CD8-positive, alpha-beta memory T cell (primary cell): ENCODE data around the gene UQCC2. TPM values are rescaled to one million over a fixed set of nuclear protein-coding genes. Genes with fewer than 3 reads are reported as not detected.

Source experiments
- CTCF ChIA-PET: fragments of 350-600 bp; sonication (Branson Sonifier 250); formaldehyde crosslinking; loops from one replicate; lab custom pipeline; 2021; ENCODE audit warnings: antibody characterized with exemption; lab: Charles Lee
- POLR2A ChIA-PET: fragments of 350-600 bp; sonication (Branson Sonifier 250); formaldehyde crosslinking; loops from one replicate; lab custom pipeline; 2021; ENCODE audit warnings: antibody characterized with exemption; lab: Charles Lee
- DNase-seq, 5 donors: peaks; one replicate each; pipeline versions ENCODE4 v3.0.0 to v3.0.0-alpha.2; 2020 to 2022; ENCODE audit warnings: mixed read lengths in 1 of 5
- H3K27ac ChIP-seq: one replicate; pipeline ENCODE4 v1.7.0; 2013; ENCODE audit warnings: low read depth, mild to moderate bottlenecking, low read length, moderate library complexity
- H3K27me3 ChIP-seq: 2 replicates; pipeline ENCODE4 v1.7.0; 2013; ENCODE audit warnings: low read length, mild to moderate bottlenecking; ENCODE audit not compliant: insufficient read depth, poor library complexity, severe bottlenecking
- H3K36me3 ChIP-seq: 2 replicates; pipeline ENCODE4 v1.7.0; 2013; ENCODE audit warnings: mild to moderate bottlenecking, low read length, moderate library complexity; ENCODE audit not compliant: insufficient read depth
- H3K4me1 ChIP-seq: 2 replicates; pipeline ENCODE4 v1.7.0; 2013; ENCODE audit warnings: mild to moderate bottlenecking, low read length, moderate library complexity; ENCODE audit not compliant: insufficient read depth
- H3K4me3 ChIP-seq: 2 replicates; pipeline ENCODE4 v1.7.0; 2013; ENCODE audit warnings: mild to moderate bottlenecking, low read length
- H3K9me3 ChIP-seq: 2 replicates; pipeline ENCODE4 v1.7.0; 2013; ENCODE audit warnings: mild to moderate bottlenecking, low read length
- H3K27ac Mint-ChIP-seq, 8 donors: one replicate each; pipeline ENCODE4 v1.8.0; 2020 to 2021; ENCODE audit warnings: mixed read lengths in 8 of 8, mild to moderate bottlenecking in 6 of 8, inconsistent platforms in 3 of 8, moderate library complexity in 3 of 8
- H3K27me3 Mint-ChIP-seq, 2 donors: one replicate each; pipeline ENCODE4 v1.8.0; 2020 to 2021; ENCODE audit warnings: mixed read lengths in 2 of 2, mild to moderate bottlenecking in 1 of 2, moderate library complexity in 1 of 2
- H3K36me3 Mint-ChIP-seq, 3 donors: one replicate each; pipeline ENCODE4 v1.8.0; 2020 to 2021; ENCODE audit warnings: mixed read lengths in 3 of 3, inconsistent platforms in 1 of 3, mild to moderate bottlenecking in 1 of 3
- H3K4me1 Mint-ChIP-seq, 3 donors: one replicate each; pipeline ENCODE4 v1.8.0; 2020 to 2021; ENCODE audit warnings: mixed read lengths in 3 of 3, inconsistent platforms in 1 of 3, mild to moderate bottlenecking in 1 of 3
- H3K4me3 Mint-ChIP-seq, 7 donors: one replicate each; pipeline ENCODE4 v1.8.0; 2020 to 2021; ENCODE audit warnings: mixed read lengths in 7 of 7, mild to moderate bottlenecking in 6 of 7, moderate library complexity in 4 of 7, inconsistent platforms in 2 of 7
- H3K9me3 Mint-ChIP-seq, 5 donors: one replicate each; pipeline ENCODE4 v1.8.0; 2020 to 2022; ENCODE audit warnings: mixed read lengths in 5 of 5, mild to moderate bottlenecking in 3 of 5, moderate library complexity in 2 of 5, inconsistent platforms in 1 of 5
- polyA plus RNA-seq: library from polyadenylated mRNA; unstranded; fragments of 300-500 nt; fragmentation: Illumina TruSeq; gene quantifications from one replicate; pipeline ENCODE4 v1.2.3, GENCODE V29; 2021
- total RNA-seq, 2 experiments: library from RNA; stranded (reverse); gene quantifications; one replicate each; pipeline ENCODE4 v1.2.3, GENCODE V29; 2021

The UQCC2 gene
- total and polyA plus RNA-seq, 3 experiments from 2014 or later = 46.7 to 157 (median 150) TPM

- no peak overlapping the region for H3K4me3 Mint-ChIP-seq
- peaks cover 0 to 1% (median 0%) of the 10 kb centered on the region in 5 donors for H3K9me3 Mint-ChIP-seq
- Histone ChIP-seq H3K9me3 (no peaks in the 10 kb centered on the region), H3K27me3 (no peaks in the 10 kb centered on the region), H3K4me1 (peaks cover 12% of the 10 kb centered on the region), H3K27ac (no peak overlapping the region), H3K36me3 (peaks cover 33% of the 10 kb centered on the region), H3K4me3 (no peak overlapping the region)
- peaks cover 6 to 95% (median 22%) of the 10 kb centered on the region in 3 donors for H3K36me3 Mint-ChIP-seq
- H3K27me3 Mint-ChIP-seq = peaks cover 0 to 2% of the 10 kb centered on the region in 2 donors
- ChIA-PET POLR2A (no interaction called here), CTCF (no interaction called here)
- DNase-seq = no peak
- H3K4me1 Mint-ChIP-seq = peaks cover 0 to 13% (median 11%) of the 10 kb centered on the region in 3 donors
- peak overlapping the region in 3 of 8 donors; percentile 48 to 68 (median 58) for H3K27ac Mint-ChIP-seq
Observed at GRCh38 chr6:33685411-33686224, 25.9 kb downstream of the UQCC2 start.

GRCh38 chr6:33684983-33685382, 26.5 kb downstream of the UQCC2 start:
- ChIA-PET CTCF (no interaction called here), POLR2A (no interaction called here)
- no peaks in the 10 kb centered on the region for H3K27me3 ChIP-seq
- H3K27ac ChIP-seq = no peak overlapping the region
- peak overlapping the region in 1 of 8 donors; percentile 73 for H3K27ac Mint-ChIP-seq
- no peak overlapping the region for H3K4me3 ChIP-seq
- H3K9me3 ChIP-seq = no peaks in the 10 kb centered on the region
- H3K27me3 Mint-ChIP-seq = peaks cover 0 to 2% of the 10 kb centered on the region in 2 donors
- H3K36me3 Mint-ChIP-seq = peaks cover 6 to 96% (median 22%) of the 10 kb centered on the region in 3 donors
- peaks cover 0 to 13% (median 11%) of the 10 kb centered on the region in 3 donors for H3K4me1 Mint-ChIP-seq
- peaks cover 0 to 1% (median 0%) of the 10 kb centered on the region in 5 donors for H3K9me3 Mint-ChIP-seq
- peaks cover 12% of the 10 kb centered on the region for H3K4me1 ChIP-seq
- H3K4me3 Mint-ChIP-seq = no peak overlapping the region
- DNase-seq = no peak
- H3K36me3 ChIP-seq = peaks cover 28% of the 10 kb centered on the region

DNA sequence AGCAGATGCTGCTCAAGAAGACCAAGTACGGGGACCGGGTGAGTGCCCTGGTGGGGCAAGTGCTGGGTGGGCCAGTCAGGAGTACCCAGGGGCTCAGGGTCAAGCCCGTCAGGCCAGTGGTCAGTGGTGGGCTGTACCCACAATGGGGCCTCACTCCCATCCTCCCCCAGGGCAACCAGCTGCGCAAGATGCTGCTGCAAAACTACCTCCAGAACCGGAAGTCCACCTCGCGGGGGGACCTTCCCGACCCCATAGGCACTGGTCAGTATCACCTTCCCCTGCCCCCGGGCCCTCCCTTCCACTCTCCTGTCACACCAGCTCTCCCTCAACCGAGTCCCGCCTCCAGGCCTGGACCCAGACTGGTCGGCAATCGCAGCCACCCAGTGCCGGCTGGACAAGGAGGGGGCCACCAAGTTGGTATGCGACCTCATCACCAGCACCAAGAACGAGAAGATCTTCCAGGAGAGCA, 27.0 kb downstream of the UQCC2 start:
- CTCF ChIA-PET = interaction anchor here (1.5 kb wide), 1 partner anchor 16 kb away, joined by 4 read pairs; no protein-coding TSS in a partner anchor
- peak overlapping the region in 3 of 8 donors; percentile 50 to 87 (median 73) for H3K27ac Mint-ChIP-seq

DNA sequence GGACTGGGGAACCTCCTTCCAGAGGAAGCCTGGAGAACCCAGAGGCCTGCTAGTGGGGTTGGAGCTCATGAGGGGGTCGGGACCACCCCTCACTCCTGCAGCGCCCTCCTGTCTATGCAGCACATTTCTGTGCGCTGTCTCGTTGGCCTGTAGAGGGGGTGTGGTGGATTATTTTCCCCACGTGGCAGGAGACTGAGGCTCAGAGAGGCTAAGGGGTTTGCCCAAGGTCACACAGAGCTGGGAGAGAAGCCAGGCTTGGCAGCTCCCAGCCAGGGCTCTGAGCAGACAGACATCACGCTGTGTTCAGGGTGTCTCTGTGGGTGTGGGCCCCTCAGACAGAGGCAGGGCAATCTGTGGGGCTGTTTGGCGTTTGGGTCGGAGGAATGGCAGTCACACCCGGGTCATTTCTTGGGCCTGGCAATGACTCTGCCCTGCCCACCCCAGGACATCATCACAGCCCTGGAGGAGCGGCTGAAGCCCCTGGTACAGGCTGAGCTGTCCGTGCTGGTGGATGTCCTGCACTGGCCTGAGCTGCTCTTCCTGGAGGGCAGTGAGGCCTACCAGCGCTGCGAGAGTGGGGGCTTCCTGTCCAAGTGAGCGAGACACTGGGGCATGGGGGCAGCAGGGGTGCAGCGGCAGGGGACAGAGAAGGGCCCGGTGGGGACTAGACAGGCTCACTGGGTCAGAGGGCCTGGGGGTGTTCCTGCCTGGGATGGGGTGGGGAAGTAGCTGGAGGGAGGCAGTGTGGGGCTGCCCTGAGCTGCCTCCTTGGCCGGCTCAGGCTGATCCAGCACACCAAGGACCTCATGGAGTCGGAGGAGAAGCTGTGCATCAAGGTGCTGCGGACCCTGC, 27.7 kb downstream of the UQCC2 start:
- Histone ChIP-seq H3K4me1 (peaks cover 12% of the 10 kb centered on the region), H3K27me3 (no peaks in the 10 kb centered on the region), H3K27ac (no peak overlapping the region), H3K4me3 (no peak overlapping the region), H3K9me3 (no peaks in the 10 kb centered on the region), H3K36me3 (peaks cover 37% of the 10 kb centered on the region)
- Mint-ChIP-seq H3K27ac (peak overlapping the region in 7 of 8 donors; percentile 63 to 90 (median 75)), H3K4me3 (peak overlapping the region in 2 of 7 donors; percentile 45 to 54), H3K4me1 (peaks cover 0 to 13% (median 11%) of the 10 kb centered on the region in 3 donors), H3K9me3 (no peaks in the 10 kb centered on the region), H3K27me3 (no peaks in the 10 kb centered on the region), H3K36me3 (peaks cover 6 to 95% (median 15%) of the 10 kb centered on the region in 3 donors)
- no peak for DNase-seq
- POLR2A ChIA-PET = interaction anchor here (0.5 kb wide), 1 partner anchor 66 kb away, joined by 3 read pairs; no protein-coding TSS in a partner anchor
- CTCF ChIA-PET = interaction anchor here (1.5 kb wide), 1 partner anchor 17 kb away, joined by 4 read pairs; no protein-coding TSS in a partner anchor

More for the DNA sequence above, 27.0 kb downstream of the UQCC2 start:
- H3K4me1 Mint-ChIP-seq = peaks cover 0 to 13% (median 11%) of the 10 kb centered on the region in 3 donors
- Histone ChIP-seq H3K36me3 (peaks cover 33% of the 10 kb centered on the region), H3K4me1 (peaks cover 12% of the 10 kb centered on the region), H3K9me3 (no peaks in the 10 kb centered on the region), H3K4me3 (no peak overlapping the region), H3K27me3 (no peaks in the 10 kb centered on the region), H3K27ac (no peak overlapping the region)
- no peak for DNase-seq
- POLR2A ChIA-PET = no interaction called here
- H3K27me3 Mint-ChIP-seq = peaks cover 0 to 2% of the 10 kb centered on the region in 2 donors
- peaks cover 0 to 1% (median 0%) of the 10 kb centered on the region in 5 donors for H3K9me3 Mint-ChIP-seq
- H3K36me3 Mint-ChIP-seq = peaks cover 6 to 96% (median 18%) of the 10 kb centered on the region in 3 donors
- peak overlapping the region in 1 of 7 donors; percentile 54 for H3K4me3 Mint-ChIP-seq

GRCh38 chr6:33683051-33683571, 28.4 kb downstream of the UQCC2 start:
- Histone ChIP-seq H3K27ac (peak overlapping the region; percentile 31), H3K9me3 (no peaks in the 10 kb centered on the region), H3K36me3 (peaks cover 39% of the 10 kb centered on the region), H3K4me1 (peaks cover 12% of the 10 kb centered on the region), H3K4me3 (no peak overlapping the region), H3K27me3 (no peaks in the 10 kb centered on the region)
- Mint-ChIP-seq H3K4me3 (peak overlapping the region in 1 of 7 donors; percentile 45), H3K27ac (peak overlapping the region in 7 of 8 donors; percentile 66 to 90 (median 83)), H3K36me3 (peaks cover 6 to 95% (median 15%) of the 10 kb centered on the region in 3 donors), H3K9me3 (no peaks in the 10 kb centered on the region), H3K4me1 (peaks cover 0 to 13% (median 11%) of the 10 kb centered on the region in 3 donors), H3K27me3 (no peaks in the 10 kb centered on the region)
- ChIA-PET CTCF (interaction anchor here (1.5 kb wide), 1 partner anchor 18 kb away, joined by 4 read pairs; no protein-coding TSS in a partner anchor), POLR2A (interaction anchor here (0.5 kb wide), 1 partner anchor 65 kb away, joined by 3 read pairs; no protein-coding TSS in a partner anchor)
- peak in 3 of 5 donors; percentile 17 to 25 (median 20) for DNase-seq

DNA sequence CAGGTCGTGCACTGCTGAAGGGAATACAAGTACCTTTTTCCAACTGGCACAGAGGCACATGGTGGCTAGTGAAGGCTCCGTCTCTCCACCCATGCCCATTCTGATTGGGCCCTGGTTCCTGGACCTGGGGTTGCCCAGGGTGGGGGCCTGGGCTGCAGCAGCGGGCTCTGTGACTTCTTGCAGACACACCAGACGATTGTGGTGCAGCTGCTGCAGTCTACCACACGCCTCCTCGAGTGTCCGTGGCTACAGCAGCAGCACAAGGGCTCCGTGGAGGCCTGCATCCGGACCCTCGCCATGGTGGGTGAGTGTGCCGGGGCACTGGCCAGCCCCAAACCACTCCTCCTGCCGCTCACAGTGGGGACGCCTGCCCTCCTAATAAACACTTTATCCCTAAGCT, 29.2 kb downstream of the UQCC2 start:
- no peak for DNase-seq

DNA sequence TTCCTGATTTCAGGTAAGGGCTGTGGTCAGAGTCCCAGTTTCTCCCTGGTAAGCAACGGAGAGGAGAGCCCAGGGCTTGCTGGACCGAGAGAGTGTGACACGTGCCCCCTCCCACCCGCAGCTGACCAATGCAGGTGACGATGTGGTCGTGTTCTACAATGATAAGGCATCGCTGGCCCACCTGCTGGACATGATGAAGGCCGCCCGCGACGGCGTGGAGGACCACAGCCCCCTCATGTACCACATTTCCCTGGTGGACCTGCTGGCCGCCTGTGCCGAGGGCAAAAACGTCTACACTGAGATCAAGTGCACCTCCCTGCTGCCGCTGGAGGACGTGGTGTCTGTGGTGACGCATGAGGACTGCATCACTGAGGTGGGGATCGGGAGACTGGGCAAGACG, 31.7 kb downstream of the UQCC2 start:
- Mint-ChIP-seq H3K4me3 (no peak overlapping the region), H3K27ac (peak overlapping the region in 3 of 8 donors; percentile 57 to 70 (median 66)), H3K4me1 (peaks cover 0 to 16% (median 10%) of the 10 kb centered on the region in 3 donors), H3K27me3 (no peaks in the 10 kb centered on the region), H3K9me3 (no peaks in the 10 kb centered on the region), H3K36me3 (peaks cover 6 to 94% (median 15%) of the 10 kb centered on the region in 3 donors)
- Histone ChIP-seq H3K36me3 (peaks cover 26% of the 10 kb centered on the region), H3K4me1 (peaks cover 12% of the 10 kb centered on the region), H3K27me3 (no peaks in the 10 kb centered on the region), H3K4me3 (no peak overlapping the region), H3K9me3 (no peaks in the 10 kb centered on the region), H3K27ac (no peak overlapping the region)
- no peak for DNase-seq
- ChIA-PET CTCF (no interaction called here), POLR2A (no interaction called here)

More for the DNA sequence above, 29.2 kb downstream of the UQCC2 start:
- Histone ChIP-seq H3K4me1 (peaks cover 12% of the 10 kb centered on the region), H3K27ac (no peak overlapping the region), H3K27me3 (no peaks in the 10 kb centered on the region), H3K4me3 (no peak overlapping the region), H3K36me3 (peaks cover 39% of the 10 kb centered on the region), H3K9me3 (no peaks in the 10 kb centered on the region)
- peaks cover 0 to 16% (median 13%) of the 10 kb centered on the region in 3 donors for H3K4me1 Mint-ChIP-seq
- peak overlapping the region in 5 of 8 donors; percentile 52 to 87 (median 73) for H3K27ac Mint-ChIP-seq
- H3K27me3 Mint-ChIP-seq = no peaks in the 10 kb centered on the region
- H3K4me3 Mint-ChIP-seq = no peak overlapping the region
- ChIA-PET CTCF (no interaction called here), POLR2A (interaction anchor here (1.1 kb wide), 1 partner anchor 17 kb away, joined by 4 read pairs; no protein-coding TSS in a partner anchor)
- H3K36me3 Mint-ChIP-seq = peaks cover 12 to 95% (median 21%) of the 10 kb centered on the region in 3 donors
- H3K9me3 Mint-ChIP-seq = no peaks in the 10 kb centered on the region
